ENCODE data around the gene NCDN.
"Not testable (repeated sequence)": the region's sequence is repeated elsewhere in the genome, so short reads cannot be mapped to it uniquely, and the experiment has no call there.

The NCDN gene

GRCh38 chr1:35573198-35574124, 15.9 kb downstream of the NCDN start, which contains the start of gene TFAP2E:
TSS of gene TFAP2E (plus strand) at chr1:35573314. CDS start at chr1:35573578, 264 bp downstream.
- H3K27ac Mint-ChIP-seq: no peak within 1 kb of the TSS
- no peaks in the 10 kb centered on the region for H3K9me3 Mint-ChIP-seq
- peaks cover 53% of the 10 kb centered on the region for H3K4me1 Mint-ChIP-seq
- DNase-seq (ENCODE audit: low spot score in 2 of 2) (no peak), ATAC-seq (peak; percentile 39)
- peak within 1 kb of the TSS; percentile 33 for H3K4me3 Mint-ChIP-seq
- peaks cover 7% of the 10 kb centered on the region for H3K36me3 Mint-ChIP-seq

GRCh38 chr1:35574125-35574654, 16.6 kb downstream of the NCDN start:
- peaks cover 48% of the 10 kb centered on the region for H3K4me1 Mint-ChIP-seq
- DNase-seq (ENCODE audit: low spot score in 2 of 2): no peak
- H3K36me3 Mint-ChIP-seq: peaks cover 7% of the 10 kb centered on the region
- no peak overlapping the region for H3K4me3 Mint-ChIP-seq
- no peak for ATAC-seq
- H3K9me3 Mint-ChIP-seq: no peaks in the 10 kb centered on the region
- H3K27ac Mint-ChIP-seq: no peak overlapping the region

- DNase-seq (ENCODE audit: low spot score in 2 of 2) (no peak), ATAC-seq (no peak)
- Mint-ChIP-seq H3K4me3 (peak overlapping the region; percentile 87), H3K4me1 (peaks cover 42% of the 10 kb centered on the region), H3K27ac (no peak overlapping the region), H3K9me3 (no peaks in the 10 kb centered on the region), H3K36me3 (peaks cover 7% of the 10 kb centered on the region)
Measured at GRCh38 chr1:35574655-35575415, 17.2 kb downstream of the NCDN start.

DNA sequence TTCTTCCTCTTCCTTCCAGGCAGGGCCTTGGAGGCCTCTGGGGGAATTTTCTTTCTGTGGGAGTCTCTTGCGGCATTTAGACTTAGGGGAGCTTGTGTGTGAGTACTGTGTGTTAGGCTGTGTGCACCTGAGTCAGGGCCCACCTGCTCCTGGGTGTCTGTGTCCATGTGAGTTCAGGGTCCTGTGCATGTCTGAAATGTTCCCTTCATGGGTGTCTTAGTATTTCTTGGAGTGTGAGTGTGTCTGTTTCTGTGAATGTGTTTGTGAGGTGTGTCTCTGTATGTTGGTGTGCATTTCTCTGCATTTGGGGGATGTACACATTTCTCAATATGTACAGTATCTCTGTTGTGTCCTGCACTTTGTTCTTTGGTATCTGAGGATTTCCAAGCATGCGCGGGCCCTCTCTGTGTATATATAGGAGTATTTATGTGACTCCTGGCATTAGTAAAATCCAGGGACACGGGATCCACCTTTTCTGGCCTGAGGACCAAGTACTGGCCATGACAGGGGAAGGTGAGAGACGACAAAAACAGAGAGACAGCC, 17.9 kb downstream of the NCDN start:
- DNase-seq (ENCODE audit: low spot score in 2 of 2): no peak
- Mint-ChIP-seq H3K9me3 (no peaks in the 10 kb centered on the region), H3K4me3 (peak overlapping the region; percentile 87), H3K36me3 (peaks cover 7% of the 10 kb centered on the region), H3K4me1 (peaks cover 35% of the 10 kb centered on the region), H3K27ac (no peak overlapping the region)
- ATAC-seq: no peak

DNA sequence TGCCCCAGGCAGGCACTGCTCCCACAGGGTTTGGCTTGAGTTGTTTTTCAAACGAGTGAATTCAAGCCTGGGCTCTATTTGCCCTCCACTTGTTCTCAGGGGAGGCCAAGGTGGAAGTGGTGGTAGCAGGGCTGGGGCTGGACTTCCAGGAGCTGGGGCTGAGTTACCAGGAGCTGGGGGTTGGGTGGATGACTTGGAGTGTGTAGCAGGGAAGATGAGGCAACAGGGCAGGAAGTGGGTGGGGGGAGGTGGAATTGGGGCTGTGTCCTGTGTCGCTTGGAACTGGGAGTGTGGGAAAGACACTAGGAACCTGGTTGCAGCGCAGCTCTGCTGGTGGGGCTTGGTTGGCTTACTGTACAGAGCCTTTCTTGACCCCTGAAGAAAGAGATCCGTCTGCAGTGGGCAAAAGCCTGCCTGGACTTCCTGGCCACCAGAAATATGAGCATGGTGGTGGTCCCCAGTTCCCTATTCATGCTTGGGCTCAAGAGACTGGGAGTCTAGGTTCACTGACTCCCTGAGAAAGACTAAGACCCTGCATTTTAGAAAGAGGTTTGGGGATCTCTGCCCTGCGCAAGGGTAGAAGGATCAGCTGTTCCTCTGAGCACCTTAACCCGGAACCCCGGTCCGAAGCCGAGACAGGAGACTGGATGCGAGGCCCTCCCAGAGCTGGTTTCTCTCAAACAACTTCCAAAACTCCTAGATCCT, 18.6 kb downstream of the NCDN start:
- peak overlapping the region; percentile 87 for H3K4me3 Mint-ChIP-seq
- peaks cover 32% of the 10 kb centered on the region for H3K4me1 Mint-ChIP-seq
- H3K36me3 Mint-ChIP-seq: peaks cover 1% of the 10 kb centered on the region
- no peaks in the 10 kb centered on the region for H3K9me3 Mint-ChIP-seq
- ATAC-seq (no peak), DNase-seq (ENCODE audit: low spot score in 2 of 2) (no peak)
- peak overlapping the region; percentile 95 for H3K27ac Mint-ChIP-seq

DNA sequence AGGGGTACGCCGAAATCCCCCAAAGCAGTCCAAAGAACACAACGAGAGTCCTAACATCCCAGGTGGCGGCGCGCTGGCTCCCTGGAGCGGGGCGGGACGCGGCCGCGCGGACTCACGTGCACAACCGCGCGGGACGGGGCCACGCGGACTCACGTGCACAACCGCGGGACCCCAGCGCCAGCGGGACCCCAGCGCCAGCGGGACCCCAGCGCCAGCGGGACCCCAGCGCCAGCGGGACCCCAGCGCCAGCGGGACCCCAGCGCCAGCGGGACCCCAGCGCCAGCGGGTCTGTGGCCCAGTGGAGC, 19.1 kb downstream of the NCDN start:
- Mint-ChIP-seq H3K4me3 (peak overlapping the region; percentile 87), H3K4me1 (peaks cover 32% of the 10 kb centered on the region), H3K27ac (peak overlapping the region; percentile 95)
- H3K36me3 Mint-ChIP-seq; ATAC-seq; DNase-seq (ENCODE audit: low spot score in 2 of 2); H3K9me3 Mint-ChIP-seq: not testable (repeated sequence)

- peak overlapping the region; percentile 95 for H3K27ac Mint-ChIP-seq
- ATAC-seq: peak; percentile 88
- DNase-seq (ENCODE audit: low spot score in 2 of 2): peak; percentile 41 to 83
- H3K36me3 Mint-ChIP-seq: no peaks in the 10 kb centered on the region
- H3K9me3 Mint-ChIP-seq: no peaks in the 10 kb centered on the region
- H3K4me1 Mint-ChIP-seq: peaks cover 32% of the 10 kb centered on the region
- H3K4me3 Mint-ChIP-seq: peak overlapping the region; percentile 87
Measured at GRCh38 chr1:35577071-35577998, 19.7 kb downstream of the NCDN start.

DNA sequence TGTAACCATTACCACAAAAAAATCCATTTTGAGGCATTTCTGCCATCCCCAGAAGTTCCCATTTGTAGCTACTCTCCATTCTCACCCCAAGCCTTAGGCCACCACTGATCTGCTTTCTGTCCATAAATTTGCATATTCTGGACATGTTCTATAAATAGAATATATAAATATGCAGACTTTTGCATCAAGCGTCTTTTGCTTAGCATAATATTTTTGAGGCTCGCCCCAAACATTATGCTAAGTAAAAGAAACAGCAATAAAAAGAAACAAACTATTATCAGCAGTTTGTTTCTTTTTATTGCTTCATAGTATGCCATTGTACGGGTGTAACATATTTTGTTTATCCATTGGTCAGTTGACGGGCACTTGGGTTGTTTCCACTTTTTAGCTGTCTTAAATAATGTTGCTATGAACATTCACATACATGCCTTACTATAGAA, 23.4 kb downstream of the NCDN start:
- DNase-seq (ENCODE audit: low spot score in 2 of 2) (no peak), ATAC-seq (no peak)
- Mint-ChIP-seq H3K36me3 (no peaks in the 10 kb centered on the region), H3K9me3 (no peaks in the 10 kb centered on the region), H3K4me3 (no peak overlapping the region), H3K4me1 (peaks cover 24% of the 10 kb centered on the region), H3K27ac (no peak overlapping the region)

DNA sequence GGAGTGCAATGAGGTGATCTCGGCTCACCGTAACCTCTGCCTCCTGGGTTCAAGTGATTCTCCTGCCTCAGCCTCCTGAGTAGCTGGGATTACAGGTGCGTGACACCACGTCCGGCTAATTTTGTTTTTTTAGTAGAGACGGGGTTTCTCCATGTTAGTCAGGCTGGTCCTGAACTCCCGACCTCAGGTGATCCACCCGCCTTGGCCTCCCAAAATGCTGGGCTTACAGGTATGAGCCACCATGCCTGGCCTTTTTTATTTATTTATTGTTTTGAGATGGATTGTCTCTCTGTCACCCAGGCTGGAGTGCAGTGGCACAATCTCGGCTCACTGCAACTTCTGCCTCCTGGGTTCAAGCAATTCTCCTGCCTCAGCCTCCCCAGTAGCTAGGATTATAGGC, 24.0 kb downstream of the NCDN start:
- DNase-seq (ENCODE audit: low spot score in 2 of 2); H3K36me3 Mint-ChIP-seq; H3K27ac Mint-ChIP-seq; H3K4me3 Mint-ChIP-seq; H3K9me3 Mint-ChIP-seq; ATAC-seq: not testable (repeated sequence)
- H3K4me1 Mint-ChIP-seq: peaks cover 17% of the 10 kb centered on the region

- no peak for DNase-seq (ENCODE audit: low spot score in 2 of 2)
- no peaks in the 10 kb centered on the region for H3K36me3 Mint-ChIP-seq
- no peaks in the 10 kb centered on the region for H3K9me3 Mint-ChIP-seq
- H3K27ac Mint-ChIP-seq: peak overlapping the region; percentile 10
- ATAC-seq: no peak
- peaks cover 15% of the 10 kb centered on the region for H3K4me1 Mint-ChIP-seq
- H3K4me3 Mint-ChIP-seq: no peak overlapping the region
Measured at GRCh38 chr1:35585281-35585680, 27.7 kb downstream of the NCDN start.

DNA sequence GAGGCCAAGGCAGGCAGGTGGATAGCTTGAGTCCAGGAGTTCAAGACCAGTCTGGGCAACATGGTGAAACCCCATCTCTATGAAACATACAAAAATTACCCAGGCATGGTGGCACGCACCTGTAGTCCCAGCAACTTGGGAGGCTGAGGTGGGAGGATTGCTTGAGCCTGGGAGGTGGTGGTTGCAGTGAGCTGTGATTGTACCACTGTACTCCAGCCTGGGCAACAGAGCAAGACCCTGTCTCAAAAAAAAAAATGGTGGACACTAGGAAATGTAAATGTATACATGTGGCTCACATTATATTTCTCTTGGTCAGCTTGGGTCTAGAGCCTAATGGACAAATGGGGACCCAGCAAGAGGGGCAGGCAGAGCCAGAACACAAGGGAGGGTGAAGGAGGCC, 28.2 kb downstream of the NCDN start:
- Mint-ChIP-seq H3K4me1 (peaks cover 15% of the 10 kb centered on the region), H3K27ac (peak overlapping the region; percentile 10)
- not testable (repeated sequence) for ATAC-seq; H3K4me3 Mint-ChIP-seq; H3K9me3 Mint-ChIP-seq; H3K36me3 Mint-ChIP-seq; DNase-seq (ENCODE audit: low spot score in 2 of 2)

DNA sequence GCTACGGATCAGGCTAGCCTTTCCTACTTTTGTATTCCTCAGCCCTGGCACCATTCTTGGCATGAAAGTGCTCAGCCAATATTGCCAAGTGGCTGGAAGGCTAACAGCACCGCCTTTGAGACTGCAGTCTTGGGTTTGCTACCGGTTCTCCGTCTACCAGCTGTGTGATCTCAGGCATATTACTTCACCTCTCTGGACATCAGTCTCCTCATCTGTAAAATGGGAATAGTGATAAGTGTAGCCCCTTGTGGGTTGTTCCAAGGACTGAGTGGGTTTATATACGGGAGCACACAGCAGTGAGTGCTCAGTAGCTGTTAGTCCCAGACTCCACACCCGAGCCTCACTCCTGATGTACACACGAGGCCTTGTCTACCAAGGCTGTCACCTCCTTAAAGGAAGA, 29.2 kb downstream of the NCDN start:
- Mint-ChIP-seq H3K9me3 (no peaks in the 10 kb centered on the region), H3K4me3 (no peak overlapping the region), H3K4me1 (peaks cover 15% of the 10 kb centered on the region), H3K27ac (no peak overlapping the region), H3K36me3 (no peaks in the 10 kb centered on the region)
- DNase-seq (ENCODE audit: low spot score in 2 of 2) (no peak), ATAC-seq (no peak)

- Mint-ChIP-seq H3K4me1 (peaks cover 17% of the 10 kb centered on the region), H3K4me3 (no peak overlapping the region), H3K9me3 (no peaks in the 10 kb centered on the region)
Measured at GRCh38 chr1:35587736-35588135, 30.1 kb downstream of the NCDN start.

More at GRCh38 chr1:35587736-35588135, 30.1 kb downstream of the NCDN start:
- Mint-ChIP-seq H3K36me3 (peaks cover 3% of the 10 kb centered on the region), H3K27ac (no peak overlapping the region)
- DNase-seq (ENCODE audit: low spot score in 2 of 2) (no peak), ATAC-seq (no peak)
